Mesodermal cell (in vitro differentiated cells): ENCODE data around the gene TEPSIN.

Source experiments
- H3K27ac ChIP-seq: 2 replicates; pipeline ENCODE4 v1.7.0; 2013; ENCODE audit warnings: mild to moderate bottlenecking, low read depth, low read length, moderate library complexity; ENCODE audit not compliant: severe bottlenecking
- H3K36me3 ChIP-seq: 2 replicates; pipeline ENCODE4 v1.7.1; 2013; ENCODE audit warnings: mild to moderate bottlenecking, low read length, moderate library complexity; ENCODE audit not compliant: control insufficient read depth, insufficient read depth
- H3K4me1 ChIP-seq: one replicate; pipeline ENCODE4 v1.7.1; 2013; ENCODE audit warnings: mild to moderate bottlenecking, low read length; ENCODE audit not compliant: insufficient read depth, control insufficient read depth, poor library complexity, severe bottlenecking
- H3K4me3 ChIP-seq: 2 replicates; pipeline ENCODE4 v1.7.0; 2013; ENCODE audit warnings: low read length, control low read depth, mild to moderate bottlenecking; ENCODE audit not compliant: insufficient read depth, poor library complexity, severe bottlenecking; ENCODE audit errors: extremely low read depth
- H3K9me3 ChIP-seq: 2 replicates; pipeline ENCODE4 v1.7.1; 2013; ENCODE audit warnings: mild to moderate bottlenecking, low read length, moderate library complexity; ENCODE audit not compliant: control insufficient read depth
- WGBS, 2 experiments: methylation state at CpG; one replicate each; pipeline ENCODE4 v1.1.5; 2013; ENCODE audit warnings: missing lambda C conversion rate in 2 of 2; ENCODE audit not compliant: insufficient coverage in 2 of 2; 5-methylcytosine and 5-hydroxymethylcytosine counted together

Gene TEPSIN

GRCh38 chr17:81249223-81250040, 10.6 kb upstream of the TEPSIN start:
- WGBS, 2 experiments: 91% methylated on average over 13 to 15 of the region's 15 CpGs
- Histone ChIP-seq H3K4me1 (peaks cover 8% of the 10 kb centered on the region), H3K27ac (no peak overlapping the region), H3K36me3 (peaks cover 22% of the 10 kb centered on the region), H3K9me3 (no peaks in the 10 kb centered on the region), H3K4me3 (no peak overlapping the region)

DNA sequence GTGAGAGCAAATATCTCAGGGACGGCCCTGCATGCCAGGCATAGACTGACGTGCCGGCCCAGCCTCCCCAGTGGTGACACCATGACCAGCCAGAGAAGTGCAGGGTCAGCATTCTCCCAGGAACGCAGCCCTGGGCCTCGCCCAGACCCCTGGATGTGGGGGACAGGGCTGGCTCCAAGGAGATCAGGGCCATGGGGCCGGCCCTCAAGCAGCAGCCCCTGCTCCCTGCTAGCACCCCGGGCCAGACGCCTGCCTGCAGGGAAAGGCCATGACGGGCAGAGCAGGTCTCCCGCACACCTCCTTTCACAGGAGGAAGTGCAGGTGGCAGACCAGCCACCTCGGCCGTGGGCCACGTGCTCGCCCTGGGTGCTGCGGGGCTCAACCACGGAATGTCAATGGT, 9.8 kb upstream of the TEPSIN start:
- H3K9me3 ChIP-seq: no peaks in the 10 kb centered on the region
- peaks cover 25% of the 10 kb centered on the region for H3K36me3 ChIP-seq
- 93% methylated on average over 14 of the region's 16 CpGs for WGBS, 2 experiments
- H3K4me1 ChIP-seq: peaks cover 8% of the 10 kb centered on the region
- H3K4me3 ChIP-seq: no peak overlapping the region
- no peak overlapping the region for H3K27ac ChIP-seq

GRCh38 chr17:81247339-81247990, 8.6 kb upstream of the TEPSIN start:
- peaks cover 25% of the 10 kb centered on the region for H3K36me3 ChIP-seq
- 91 to 92% methylated on average over 7 to 11 of the region's 15 CpGs for WGBS, 2 experiments
- peaks cover 8% of the 10 kb centered on the region for H3K4me1 ChIP-seq
- no peak overlapping the region for H3K27ac ChIP-seq
- no peaks in the 10 kb centered on the region for H3K9me3 ChIP-seq
- H3K4me3 ChIP-seq: no peak overlapping the region

GRCh38 chr17:81246679-81247338, 8.0 kb upstream of the TEPSIN start:
- 93 to 94% methylated on average over 28 of the region's 28 CpGs for WGBS, 2 experiments
- peaks cover 28% of the 10 kb centered on the region for H3K36me3 ChIP-seq
- H3K4me1 ChIP-seq: peaks cover 8% of the 10 kb centered on the region
- no peak overlapping the region for H3K27ac ChIP-seq
- H3K4me3 ChIP-seq: no peak overlapping the region
- H3K9me3 ChIP-seq: no peaks in the 10 kb centered on the region

DNA sequence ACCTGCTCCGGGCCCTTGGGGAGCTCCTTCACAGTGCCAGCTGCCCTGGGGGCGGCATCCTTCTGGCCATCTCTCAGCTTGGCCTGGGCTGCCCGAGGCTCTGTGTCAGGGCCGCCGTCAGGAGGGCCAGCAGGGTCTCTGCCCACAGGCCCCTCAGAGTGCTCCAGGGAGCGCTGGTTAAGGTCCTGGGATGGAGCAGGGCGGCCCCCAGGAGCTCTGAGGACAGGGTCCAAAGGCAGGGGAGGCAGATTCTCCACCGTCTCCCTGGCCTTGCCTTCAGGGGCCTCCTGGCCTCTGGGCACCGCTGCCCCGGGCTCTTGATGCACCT, 7.5 kb upstream of the TEPSIN start:
- Histone ChIP-seq H3K4me3 (no peak overlapping the region), H3K4me1 (peaks cover 8% of the 10 kb centered on the region)
- WGBS, 2 experiments: 97% methylated on average over 8 to 10 of the region's 10 CpGs

DNA sequence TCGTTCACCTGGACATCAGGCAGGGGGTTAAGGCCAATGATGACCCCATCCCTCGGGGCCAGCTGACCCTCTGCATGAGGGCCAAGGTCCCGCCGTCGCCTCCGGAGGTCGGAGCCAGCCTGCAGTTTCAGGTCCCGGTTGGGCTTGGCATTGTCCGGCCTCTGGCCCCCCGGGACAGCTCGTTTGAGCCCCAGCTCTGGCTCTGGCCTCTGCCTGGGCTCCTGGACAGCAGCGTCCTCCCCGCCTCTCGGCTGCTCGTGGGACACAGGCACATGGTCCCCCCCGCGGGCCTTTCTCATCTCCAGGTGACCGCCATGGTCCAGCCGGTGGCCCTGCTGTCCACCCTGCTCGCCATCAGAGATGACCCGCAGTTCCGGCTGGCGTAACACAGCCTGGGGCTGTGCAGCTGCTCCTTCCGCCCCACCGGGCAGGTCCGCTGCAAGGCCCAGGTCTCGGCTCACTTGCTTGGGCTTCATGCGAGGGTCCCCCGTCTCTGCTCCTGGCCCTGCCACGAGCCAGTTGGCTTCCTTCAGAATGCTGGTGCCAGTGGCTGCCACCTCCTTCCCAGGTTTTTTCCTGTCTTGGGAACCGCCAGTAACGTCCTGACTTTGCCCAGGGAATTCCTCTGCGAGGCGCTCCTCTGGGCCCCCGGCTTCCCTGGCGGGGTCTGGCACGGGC, 6.9 kb upstream of the TEPSIN start:
- H3K27ac ChIP-seq: no peak overlapping the region
- H3K36me3 ChIP-seq: peaks cover 28% of the 10 kb centered on the region
- H3K4me3 ChIP-seq: no peak overlapping the region
- H3K4me1 ChIP-seq: peaks cover 8% of the 10 kb centered on the region
- 93 to 96% methylated on average over 37 of the region's 37 CpGs for WGBS, 2 experiments
- H3K9me3 ChIP-seq: no peaks in the 10 kb centered on the region

More for the DNA sequence above, 7.5 kb upstream of the TEPSIN start:
- no peak overlapping the region for H3K27ac ChIP-seq
- no peaks in the 10 kb centered on the region for H3K9me3 ChIP-seq
- peaks cover 28% of the 10 kb centered on the region for H3K36me3 ChIP-seq

- H3K36me3 ChIP-seq: peaks cover 28% of the 10 kb centered on the region
- no peak overlapping the region for H3K27ac ChIP-seq
- no peaks in the 10 kb centered on the region for H3K9me3 ChIP-seq
- no peak overlapping the region for H3K4me3 ChIP-seq
- peaks cover 9% of the 10 kb centered on the region for H3K4me1 ChIP-seq
- WGBS, 2 experiments: 91 to 92% methylated on average over 24 to 25 of the region's 25 CpGs
These were observed 6.3 kb upstream of the TEPSIN start for GRCh38 chr17:81245024-81245664.

DNA sequence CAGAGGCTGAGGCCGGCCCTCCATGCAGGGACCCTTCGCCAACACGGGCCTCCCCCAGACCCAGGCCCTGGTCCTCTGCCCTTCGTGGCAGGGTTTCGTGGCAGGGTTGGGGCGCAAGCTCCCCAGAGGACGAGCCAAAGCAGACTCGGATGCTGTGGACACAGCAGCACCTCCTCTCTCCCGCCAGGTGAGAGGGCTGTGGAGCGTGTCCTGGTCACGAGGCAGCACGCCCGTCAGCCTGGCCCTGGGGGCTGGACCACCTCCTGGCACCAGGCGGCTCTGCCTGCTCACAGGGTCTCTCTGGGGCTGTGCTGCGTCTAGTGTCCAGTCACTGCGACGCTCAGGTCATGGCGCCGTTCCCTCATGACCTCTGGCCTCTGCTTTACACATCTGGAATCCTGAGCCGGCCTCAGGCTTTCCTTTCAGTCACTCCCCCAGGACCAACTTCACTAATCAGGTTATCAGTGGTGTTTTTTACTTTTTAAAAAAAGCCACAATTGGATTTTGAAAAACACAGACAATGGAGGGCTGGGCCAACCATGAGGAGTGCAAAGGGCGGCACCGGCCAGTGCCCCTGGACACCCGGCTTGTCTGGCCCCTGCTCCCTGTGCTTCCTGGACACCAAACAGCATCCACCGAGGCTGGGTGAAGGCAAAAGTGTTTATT, 5.6 kb upstream of the TEPSIN start:
- WGBS, 2 experiments: 94% methylated on average over 23 to 24 of the region's 24 CpGs
- Histone ChIP-seq H3K9me3 (no peaks in the 10 kb centered on the region), H3K27ac (no peak overlapping the region), H3K4me3 (no peak overlapping the region), H3K36me3 (peaks cover 22% of the 10 kb centered on the region), H3K4me1 (peaks cover 11% of the 10 kb centered on the region)

GRCh38 chr17:81243333-81243664, 4.4 kb upstream of the TEPSIN start:
- H3K27ac ChIP-seq: no peak overlapping the region
- 97 to 98% methylated on average over 7 to 10 of the region's 10 CpGs for WGBS, 2 experiments
- no peak overlapping the region for H3K4me3 ChIP-seq
- no peaks in the 10 kb centered on the region for H3K9me3 ChIP-seq
- peaks cover 22% of the 10 kb centered on the region for H3K36me3 ChIP-seq
- peaks cover 11% of the 10 kb centered on the region for H3K4me1 ChIP-seq
